Bronchial epithelial cell (primary cell): ENCODE data around the gene LKAAEAR1. TPM values are rescaled to one million over a fixed set of nuclear protein-coding genes. Genes with fewer than 3 reads are reported as not detected.
A peak's percentile ranks its signal among the peaks of the same experiment; 100 is the strongest.

ENCODE experiments used
- DNase-seq: peaks from one replicate; pipeline ENCODE4 v3.0.0-alpha.2; 2010; ENCODE audit warnings: low read depth
- FAIRE-seq: peaks from 2 replicates; lab custom pipeline; 2011; peaks lifted over from hg19 to GRCh38; lab: Jason Lieb, UNC
- H3K27me3 ChIP-seq: 2 replicates; pipeline ENCODE4 v1.5.1; 2011; ENCODE audit warnings: low read length; ENCODE audit not compliant: control insufficient read depth, insufficient read depth
- H3K36me3 ChIP-seq: 2 replicates; pipeline ENCODE4 v1.5.1; 2011; ENCODE audit warnings: low read length; ENCODE audit not compliant: control insufficient read depth, insufficient read depth
- H3K4me3 ChIP-seq: 2 replicates; pipeline ENCODE4 v1.5.1; 2011; ENCODE audit warnings: mild to moderate bottlenecking, low read depth, low read length, control low read depth
- total RNA-seq: library from RNA; depleted of rRNA; stranded (reverse); fragments of >200 nt; gene quantifications from 2 replicates; pipeline ENCODE4 v1.2.1, GENCODE V29; 2014
- TF ChIP-seq, protein P1 (sequence below): IDR thresholded peaks from 2 replicates; pipeline ENCODE4 v1.5.1; 2011; ENCODE audit warnings: mild to moderate bottlenecking, moderate library complexity, low read length, control low read depth, inconsistent platforms; ENCODE audit not compliant: insufficient read depth, severe bottlenecking

LKAAEAR1 gene
- total RNA-seq, 1 donor from 2014 or later, result not detected

DNA sequence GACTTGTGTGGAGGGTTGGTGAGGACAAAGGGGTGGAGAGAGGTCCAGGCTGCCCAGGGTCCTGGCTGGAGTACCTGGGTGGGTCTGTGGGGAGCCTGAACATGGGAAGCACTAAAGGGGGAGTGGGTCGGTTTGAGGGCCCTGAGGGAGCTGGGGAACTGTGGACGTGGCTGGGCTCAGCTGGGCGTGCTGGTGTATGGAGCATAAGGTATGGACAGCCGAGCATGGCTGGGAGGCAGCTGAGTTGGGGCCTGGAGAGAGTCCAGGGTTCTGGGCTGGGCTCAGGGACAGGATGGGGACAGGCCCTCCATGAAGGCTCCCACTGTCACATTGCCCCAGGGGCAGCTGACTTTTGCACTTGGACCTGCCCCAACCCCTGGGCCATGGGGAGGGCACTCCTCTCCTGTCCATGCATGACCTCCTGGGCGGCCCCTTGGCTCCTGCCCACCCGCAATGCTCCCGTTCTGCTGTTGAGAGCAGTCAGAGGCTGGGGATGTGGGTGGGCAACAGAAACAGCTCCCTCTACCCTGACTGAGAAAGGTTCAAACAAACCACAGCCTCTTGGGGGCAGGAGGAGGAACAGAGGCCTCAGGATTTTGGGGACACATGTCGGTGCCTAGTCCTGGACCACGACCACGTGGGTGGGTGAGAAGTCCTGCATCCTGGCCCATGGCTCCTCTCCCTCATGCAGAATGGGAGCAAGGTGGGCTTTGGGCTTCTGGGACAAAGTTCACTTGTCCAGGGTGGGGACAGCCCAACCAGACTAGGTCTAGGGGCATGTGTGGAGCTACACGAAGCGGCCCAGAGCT lies 43.8 kb downstream of the LKAAEAR1 start:
- TF ChIP-seq, protein P1, sequence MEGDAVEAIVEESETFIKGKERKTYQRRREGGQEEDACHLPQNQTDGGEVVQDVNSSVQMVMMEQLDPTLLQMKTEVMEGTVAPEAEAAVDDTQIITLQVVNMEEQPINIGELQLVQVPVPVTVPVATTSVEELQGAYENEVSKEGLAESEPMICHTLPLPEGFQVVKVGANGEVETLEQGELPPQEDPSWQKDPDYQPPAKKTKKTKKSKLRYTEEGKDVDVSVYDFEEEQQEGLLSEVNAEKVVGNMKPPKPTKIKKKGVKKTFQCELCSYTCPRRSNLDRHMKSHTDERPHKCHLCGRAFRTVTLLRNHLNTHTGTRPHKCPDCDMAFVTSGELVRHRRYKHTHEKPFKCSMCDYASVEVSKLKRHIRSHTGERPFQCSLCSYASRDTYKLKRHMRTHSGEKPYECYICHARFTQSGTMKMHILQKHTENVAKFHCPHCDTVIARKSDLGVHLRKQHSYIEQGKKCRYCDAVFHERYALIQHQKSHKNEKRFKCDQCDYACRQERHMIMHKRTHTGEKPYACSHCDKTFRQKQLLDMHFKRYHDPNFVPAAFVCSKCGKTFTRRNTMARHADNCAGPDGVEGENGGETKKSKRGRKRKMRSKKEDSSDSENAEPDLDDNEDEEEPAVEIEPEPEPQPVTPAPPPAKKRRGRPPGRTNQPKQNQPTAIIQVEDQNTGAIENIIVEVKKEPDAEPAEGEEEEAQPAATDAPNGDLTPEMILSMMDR, result no peak
- Histone ChIP-seq H3K27me3 (peaks cover 1% of the 10 kb centered on the region), H3K36me3 (no peaks in the 10 kb centered on the region), H3K4me3 (no peak overlapping the region)
- no peak for DNase-seq
- FAIRE-seq, result no peak

DNA sequence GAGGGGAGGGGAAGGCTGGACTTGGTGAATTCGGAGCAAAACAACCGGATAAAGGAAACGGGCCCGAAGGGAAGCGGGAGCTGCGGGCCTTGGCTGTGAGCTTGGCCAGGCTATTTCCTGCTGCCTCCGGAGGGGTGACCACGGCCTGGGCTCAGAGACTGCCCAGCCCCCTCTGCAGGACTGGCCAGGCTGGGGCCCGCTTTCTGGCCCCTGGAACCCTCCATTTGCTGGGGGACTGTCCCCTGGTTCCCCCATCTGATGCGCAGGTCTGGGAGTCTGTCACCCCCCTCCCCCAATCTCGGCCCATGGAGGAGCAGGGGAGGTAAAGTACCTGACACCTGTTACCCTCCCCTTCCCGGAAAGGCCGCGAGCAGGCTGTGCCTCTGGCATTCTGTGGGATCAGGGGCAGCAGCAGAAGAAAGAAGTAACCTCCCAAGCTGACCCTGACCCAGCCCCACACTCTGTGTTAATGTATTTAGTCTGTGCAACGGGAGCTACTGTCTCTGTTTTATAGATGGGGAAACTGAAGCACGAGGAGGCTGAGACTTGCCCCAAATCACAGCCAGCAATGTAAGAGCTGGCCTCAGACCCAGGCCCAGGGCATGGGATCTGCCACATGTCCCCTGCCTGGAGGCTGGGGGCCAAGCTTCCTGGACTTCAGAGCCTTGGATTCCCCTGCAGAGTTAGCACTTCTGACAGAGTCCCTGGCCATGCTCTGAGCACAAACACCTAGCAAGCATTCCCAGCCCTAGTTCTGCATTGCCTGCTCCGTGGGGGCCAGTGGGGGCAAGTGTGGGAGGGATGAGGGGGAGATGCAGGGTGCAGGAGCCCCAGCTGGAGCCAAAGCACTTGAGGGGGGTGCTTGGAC lies 44.7 kb downstream of the LKAAEAR1 start:
- Histone ChIP-seq H3K27me3 (peaks cover 1% of the 10 kb centered on the region), H3K4me3 (peak overlapping the region; percentile 49), H3K36me3 (no peaks in the 10 kb centered on the region)
- DNase-seq (no peak), FAIRE-seq (no peak)
- TF ChIP-seq, protein P1, result no peak

DNA sequence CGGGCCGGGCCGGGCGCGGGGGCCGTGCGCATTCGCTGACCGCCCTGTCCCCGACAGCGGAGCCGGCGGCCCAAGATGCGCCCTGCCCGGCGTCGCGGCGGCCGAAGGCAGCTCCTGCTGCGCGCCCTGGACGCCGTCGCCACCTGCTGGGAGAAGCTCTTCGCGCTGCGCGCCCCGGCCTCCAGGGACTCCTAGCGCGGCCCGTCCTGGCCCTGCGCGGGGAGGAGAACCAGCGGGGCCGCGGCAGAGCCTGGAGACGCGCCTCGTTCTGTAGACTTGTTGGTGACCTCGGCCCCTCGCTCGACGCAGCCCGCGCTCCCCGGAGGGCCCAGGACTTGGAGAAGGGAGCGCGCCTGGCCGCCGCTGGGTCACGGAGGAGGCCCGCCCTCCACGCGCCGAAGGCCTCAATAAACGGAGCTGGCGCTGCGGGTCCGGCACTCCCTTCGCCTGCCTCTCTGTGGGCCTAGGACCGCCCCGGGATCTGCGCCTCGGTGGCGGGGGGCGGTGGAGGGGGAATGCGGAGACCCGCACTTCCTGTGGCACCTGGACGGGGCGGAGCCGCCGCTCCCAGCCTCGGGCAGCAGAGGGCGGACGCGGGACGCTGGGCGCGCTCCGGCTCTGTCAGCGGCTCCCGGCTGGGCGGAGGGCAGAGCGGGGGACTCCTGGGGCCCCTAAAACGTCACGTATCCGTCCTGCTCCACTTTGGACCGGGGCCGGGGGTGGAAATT lies 45.5 kb downstream of the LKAAEAR1 start:
- FAIRE-seq (no peak), DNase-seq (peak; percentile 40)
- peaks cover 1% of the 10 kb centered on the region for H3K27me3 ChIP-seq
- TF ChIP-seq, protein P1, result peak; percentile 82
- peak overlapping the region; percentile 49 for H3K4me3 ChIP-seq
- H3K36me3 ChIP-seq, result peaks cover 1% of the 10 kb centered on the region

DNA sequence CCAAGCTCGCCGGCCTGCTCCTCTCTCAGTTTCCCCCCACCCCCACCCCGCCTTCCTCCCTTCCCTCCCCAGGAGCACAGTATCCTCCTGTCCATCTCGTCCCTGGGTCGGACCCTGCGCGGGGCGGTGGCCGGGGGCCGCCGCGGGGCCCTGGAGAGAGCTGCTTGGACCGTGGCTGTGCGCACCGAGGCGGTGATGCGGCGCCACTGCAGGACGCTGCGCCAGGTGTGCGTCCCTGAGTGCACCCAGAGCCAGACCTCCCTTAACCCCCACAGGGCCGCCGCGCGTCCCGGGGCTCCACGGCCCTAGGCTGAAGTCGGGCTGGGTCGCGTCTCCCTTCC lies 46.0 kb downstream of the LKAAEAR1 start:
- H3K4me3 ChIP-seq, result no peak overlapping the region
- H3K27me3 ChIP-seq, result peaks cover 1% of the 10 kb centered on the region
- H3K36me3 ChIP-seq, result peaks cover 3% of the 10 kb centered on the region
- TF ChIP-seq, protein P1, result no peak
- FAIRE-seq, result no peak
- no peak for DNase-seq

DNA sequence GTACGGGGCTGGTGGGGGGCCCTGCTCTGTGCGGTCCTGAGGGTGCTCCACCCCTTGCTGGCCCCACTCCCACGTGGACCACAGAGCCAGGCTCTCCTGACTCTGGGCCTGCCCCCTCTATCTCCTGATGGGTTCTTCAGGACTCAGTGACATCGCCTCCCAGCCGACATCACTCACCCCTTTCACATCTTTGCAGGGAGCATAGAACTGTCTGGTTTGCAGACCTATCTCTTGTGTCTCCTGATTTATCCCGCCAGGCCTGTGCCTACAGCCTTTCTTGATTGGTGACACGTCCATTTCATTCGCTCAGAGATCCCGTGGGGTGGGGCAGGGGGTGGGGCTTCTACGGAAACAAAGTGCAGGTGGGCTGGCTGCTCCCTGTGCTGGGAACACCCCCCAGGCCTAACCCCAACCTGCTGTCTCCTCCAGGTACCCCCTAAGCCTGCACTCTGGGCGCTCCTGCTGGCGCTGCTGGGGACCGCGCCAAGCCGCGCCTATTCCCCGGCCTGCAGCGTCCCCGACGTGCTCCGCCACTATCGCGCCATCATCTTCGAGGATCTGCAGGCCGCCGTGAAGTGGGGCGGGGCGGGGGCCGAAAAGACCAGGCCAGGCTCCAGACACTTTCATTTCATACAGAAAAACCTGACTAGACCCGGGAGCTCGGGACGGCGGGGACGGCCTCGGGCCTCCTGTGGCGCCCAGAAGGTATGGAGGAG lies 46.5 kb downstream of the LKAAEAR1 start:
- Histone ChIP-seq H3K27me3 (peaks cover 1% of the 10 kb centered on the region), H3K4me3 (no peak overlapping the region), H3K36me3 (peaks cover 3% of the 10 kb centered on the region)
- DNase-seq (no peak), FAIRE-seq (no peak)
- TF ChIP-seq, protein P1, result no peak
